Measurements from ENCODE around the gene GLT6D1. TPM values are rescaled to one million over a fixed set of nuclear protein-coding genes. Genes with fewer than 3 reads are reported as not detected.

The GLT6D1 gene, protein sequence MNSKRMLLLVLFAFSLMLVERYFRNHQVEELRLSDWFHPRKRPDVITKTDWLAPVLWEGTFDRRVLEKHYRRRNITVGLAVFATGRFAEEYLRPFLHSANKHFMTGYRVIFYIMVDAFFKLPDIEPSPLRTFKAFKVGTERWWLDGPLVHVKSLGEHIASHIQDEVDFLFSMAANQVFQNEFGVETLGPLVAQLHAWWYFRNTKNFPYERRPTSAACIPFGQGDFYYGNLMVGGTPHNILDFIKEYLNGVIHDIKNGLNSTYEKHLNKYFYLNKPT
- total RNA-seq = not detected

DNA sequence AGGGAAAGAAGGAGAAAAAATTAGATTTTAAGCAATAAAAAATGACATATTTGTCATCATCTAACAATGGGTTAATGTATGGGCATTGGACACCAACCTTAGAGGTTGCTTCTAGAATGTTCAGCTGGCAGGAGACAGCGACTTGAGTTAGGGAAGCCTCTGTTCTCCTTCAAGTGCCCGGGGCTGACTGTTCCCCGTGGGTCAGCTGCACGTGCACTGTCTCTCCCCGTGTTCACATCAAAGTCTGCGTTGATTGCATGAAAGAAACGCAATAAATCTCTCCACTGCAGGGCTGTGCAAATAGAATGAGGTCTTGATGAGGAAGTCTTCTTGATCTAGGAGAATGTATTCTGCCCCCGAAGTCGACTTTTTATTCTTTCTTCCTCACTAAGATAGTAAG lies at the start of gene GLT6D1:
Gene GLT6D1 (minus strand): TSS at position 345 of the 400 bp plus-strand sequence. CDS start 353 bp downstream, outside the sequence.
- H3K36me3 ChIP-seq = no peaks in the 10 kb centered on the region
- no peaks in the 10 kb centered on the region for H3K4me1 ChIP-seq
- no peak for ATAC-seq
- H3K27me3 ChIP-seq = peaks cover 64% of the 10 kb centered on the region
- H3K4me3 ChIP-seq = no peak within 1 kb of the TSS
- TF ChIP-seq, protein P1, sequence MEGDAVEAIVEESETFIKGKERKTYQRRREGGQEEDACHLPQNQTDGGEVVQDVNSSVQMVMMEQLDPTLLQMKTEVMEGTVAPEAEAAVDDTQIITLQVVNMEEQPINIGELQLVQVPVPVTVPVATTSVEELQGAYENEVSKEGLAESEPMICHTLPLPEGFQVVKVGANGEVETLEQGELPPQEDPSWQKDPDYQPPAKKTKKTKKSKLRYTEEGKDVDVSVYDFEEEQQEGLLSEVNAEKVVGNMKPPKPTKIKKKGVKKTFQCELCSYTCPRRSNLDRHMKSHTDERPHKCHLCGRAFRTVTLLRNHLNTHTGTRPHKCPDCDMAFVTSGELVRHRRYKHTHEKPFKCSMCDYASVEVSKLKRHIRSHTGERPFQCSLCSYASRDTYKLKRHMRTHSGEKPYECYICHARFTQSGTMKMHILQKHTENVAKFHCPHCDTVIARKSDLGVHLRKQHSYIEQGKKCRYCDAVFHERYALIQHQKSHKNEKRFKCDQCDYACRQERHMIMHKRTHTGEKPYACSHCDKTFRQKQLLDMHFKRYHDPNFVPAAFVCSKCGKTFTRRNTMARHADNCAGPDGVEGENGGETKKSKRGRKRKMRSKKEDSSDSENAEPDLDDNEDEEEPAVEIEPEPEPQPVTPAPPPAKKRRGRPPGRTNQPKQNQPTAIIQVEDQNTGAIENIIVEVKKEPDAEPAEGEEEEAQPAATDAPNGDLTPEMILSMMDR (IDR thresholded peaks at IDR 0.05) = no peak
- TF ChIP-seq EP300 (IDR thresholded peaks at IDR 0.05) (no peak), POLR2AphosphoS5 (IDR thresholded peaks at IDR 0.05) (no peak), POLR2A (IDR thresholded peaks at IDR 0.05) (no peak)
- H3K27ac ChIP-seq = no peak within 1 kb of the TSS
- WGBS, 2 donors (ENCODE audit: low coverage in 1 of 2) = 80 to 95% methylated on average over 3 to 9 of the region's 9 CpGs
- peaks cover 0 to 15% (median 0%) of the 10 kb centered on the region in 3 donors for H3K9me3 ChIP-seq

DNA sequence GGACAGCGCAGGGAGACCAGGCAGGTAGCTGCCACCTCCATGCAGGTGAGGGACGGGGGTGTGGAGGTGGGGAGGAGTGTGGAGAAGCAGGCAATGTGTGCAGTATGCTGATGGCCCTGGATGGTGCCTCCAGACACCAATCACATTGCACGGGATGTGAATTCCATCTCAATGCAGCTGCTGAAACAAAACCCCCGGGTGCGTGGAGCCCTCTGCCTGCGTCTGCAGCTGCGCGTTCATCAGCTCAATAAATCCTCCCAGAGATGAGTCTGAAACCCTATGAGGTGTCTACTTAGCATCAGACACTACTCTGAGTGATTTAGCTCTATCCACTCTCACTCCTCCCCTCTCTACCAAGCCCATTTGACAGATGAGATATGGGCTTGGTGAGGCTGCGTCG lies 49.7 kb upstream of the GLT6D1 start:
- no peak for ATAC-seq
- H3K27ac ChIP-seq = no peak overlapping the region
- H3K9me3 ChIP-seq = no peaks in the 10 kb centered on the region
- peaks cover 90% of the 10 kb centered on the region for H3K27me3 ChIP-seq
- H3K4me1 ChIP-seq = no peaks in the 10 kb centered on the region
- 48 to 89% methylated on average over 5 to 8 of the region's 10 CpGs for WGBS, 2 donors (ENCODE audit: low coverage in 1 of 2)
- no peaks in the 10 kb centered on the region for H3K36me3 ChIP-seq
- no peak overlapping the region for H3K4me3 ChIP-seq
- TF ChIP-seq, protein P1 (IDR thresholded peaks at IDR 0.05) = no peak
- no peak for TF ChIP-seq POLR2AphosphoS5 (IDR thresholded peaks at IDR 0.05)
- no peak for TF ChIP-seq POLR2A (IDR thresholded peaks at IDR 0.05)
- no peak for TF ChIP-seq EP300 (IDR thresholded peaks at IDR 0.05)

DNA sequence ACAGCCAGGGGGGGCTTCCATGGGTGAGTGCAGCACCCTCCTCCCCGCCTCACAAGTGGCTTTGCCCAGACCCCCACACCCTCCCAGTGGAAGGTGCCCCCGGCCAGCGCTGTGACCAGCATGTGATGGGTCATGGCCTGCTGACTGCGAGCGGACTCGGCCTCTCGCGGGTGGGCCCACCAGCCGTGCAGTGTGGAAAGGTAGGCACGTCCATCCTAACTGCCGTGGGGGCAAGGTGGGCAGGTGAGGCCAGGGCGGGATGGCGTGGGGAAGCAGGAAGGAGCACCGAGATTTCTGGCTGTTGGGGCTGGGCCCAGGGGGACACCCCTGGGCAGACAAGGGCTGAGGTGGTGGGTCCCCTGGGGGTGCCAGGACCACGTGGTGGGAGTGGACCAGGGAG lies 47.9 kb upstream of the GLT6D1 start:
- Histone ChIP-seq H3K4me3 (no peak overlapping the region), H3K27me3 (peaks cover 92% of the 10 kb centered on the region), H3K36me3 (no peaks in the 10 kb centered on the region), H3K4me1 (no peaks in the 10 kb centered on the region), H3K9me3 (no peaks in the 10 kb centered on the region), H3K27ac (no peak overlapping the region)
- WGBS, 2 donors (ENCODE audit: low coverage in 1 of 2) = 100% methylated on average over 1 of the region's 15 CpGs; no CpG with 5 or more reads in 1 of the 2 donors
- TF ChIP-seq EP300 (IDR thresholded peaks at IDR 0.05) (no peak), POLR2A (IDR thresholded peaks at IDR 0.05) (no peak), POLR2AphosphoS5 (IDR thresholded peaks at IDR 0.05) (no peak)
- TF ChIP-seq, protein P1 (IDR thresholded peaks at IDR 0.05) = no peak
- no peak for ATAC-seq

DNA sequence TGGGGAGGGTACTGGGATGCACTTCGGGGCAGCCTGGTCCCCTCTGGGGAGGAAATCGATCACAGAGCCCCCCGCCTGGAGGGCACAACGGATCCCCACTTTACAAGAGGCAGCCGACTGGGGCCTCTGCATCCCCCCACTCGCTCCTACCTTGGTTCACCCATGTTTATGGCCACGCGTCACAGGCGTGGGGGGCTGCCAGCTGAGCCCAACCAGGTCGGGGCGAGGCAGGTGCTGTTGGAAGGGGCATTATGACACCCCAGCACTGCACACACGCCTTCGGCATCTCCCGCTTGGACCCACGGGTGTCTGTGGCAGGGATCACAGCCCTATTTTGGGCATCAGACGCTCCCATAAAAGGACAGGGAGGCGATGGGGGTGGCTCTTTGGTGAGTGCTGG lies 45.4 kb upstream of the GLT6D1 start:
- no peaks in the 10 kb centered on the region for H3K4me1 ChIP-seq
- no peaks in the 10 kb centered on the region for H3K9me3 ChIP-seq
- no peaks in the 10 kb centered on the region for H3K36me3 ChIP-seq
- no peak overlapping the region for H3K27ac ChIP-seq
- H3K4me3 ChIP-seq = no peak overlapping the region
- no peak for ATAC-seq
- no peak for TF ChIP-seq POLR2AphosphoS5 (IDR thresholded peaks at IDR 0.05)
- TF ChIP-seq EP300 (IDR thresholded peaks at IDR 0.05) = no peak
- TF ChIP-seq, protein P1 (IDR thresholded peaks at IDR 0.05) = no peak
- TF ChIP-seq POLR2A (IDR thresholded peaks at IDR 0.05) = no peak
- H3K27me3 ChIP-seq = peaks cover 91% of the 10 kb centered on the region
- WGBS, 2 donors (ENCODE audit: low coverage in 1 of 2) = no CpG with 5 or more reads among the region's 17 CpGs

DNA sequence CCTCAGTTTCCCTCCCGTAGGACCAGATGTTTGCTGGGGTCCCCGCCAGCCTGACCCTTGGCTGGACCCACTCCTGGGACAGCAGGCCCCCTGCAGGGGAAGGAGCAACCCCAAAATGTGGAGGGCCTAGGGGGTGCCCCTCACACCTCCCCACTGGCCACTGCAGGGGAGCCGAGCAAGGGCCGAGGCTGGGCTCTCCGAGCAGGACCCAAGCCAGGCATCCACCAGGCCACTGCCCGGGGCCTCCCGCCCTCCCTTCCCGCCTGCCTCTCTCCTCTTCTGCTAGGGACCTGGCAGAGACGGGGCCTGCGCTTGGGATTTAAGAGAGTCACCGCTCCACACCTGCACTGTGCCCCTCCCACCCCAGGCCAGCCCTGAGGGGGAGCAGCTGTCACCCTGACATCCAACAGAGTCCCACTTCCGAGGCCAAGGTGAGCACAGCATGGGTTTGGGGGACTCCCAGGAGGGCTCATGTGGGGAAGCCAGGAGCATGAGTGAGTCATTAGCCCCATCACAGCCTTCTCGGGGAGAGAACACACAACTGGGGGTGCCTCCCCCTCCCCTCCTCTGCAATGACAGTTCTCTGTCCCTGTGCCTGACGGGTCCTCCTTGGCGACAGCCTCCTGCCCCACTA lies 44.2 kb upstream of the GLT6D1 start:
- H3K4me3 ChIP-seq = no peak overlapping the region
- H3K36me3 ChIP-seq = no peaks in the 10 kb centered on the region
- ATAC-seq = no peak
- H3K9me3 ChIP-seq = no peaks in the 10 kb centered on the region
- no CpG with 5 or more reads among the region's 15 CpGs for WGBS, 2 donors (ENCODE audit: low coverage in 1 of 2)
- H3K4me1 ChIP-seq = no peaks in the 10 kb centered on the region
- TF ChIP-seq POLR2A (IDR thresholded peaks at IDR 0.05) = no peak
- TF ChIP-seq, protein P1 (IDR thresholded peaks at IDR 0.05) = no peak
- no peak for TF ChIP-seq POLR2AphosphoS5 (IDR thresholded peaks at IDR 0.05)
- TF ChIP-seq EP300 (IDR thresholded peaks at IDR 0.05) = no peak
- no peak overlapping the region for H3K27ac ChIP-seq
- peaks cover 83% of the 10 kb centered on the region for H3K27me3 ChIP-seq

Measured in gastroesophageal sphincter (tissue), 4 donors.